Loucy (cell line): ENCODE data around the gene DENND5B.

Source experiments
- H2AFZ ChIP-seq: fragments of 200-600 bp; sonication (generic); 2 replicates; pipeline ENCODE4 v1.6.0; 2016; ENCODE audit warnings: antibody characterized with exemption, mild to moderate bottlenecking, low read length, moderate library complexity
- H3F3A ChIP-seq: fragments of 200-600 bp; 2 replicates; pipeline ENCODE4 v1.6.0; 2016; ENCODE audit warnings: antibody characterized with exemption, low read depth, mild to moderate bottlenecking
- H3K27me3 ChIP-seq: fragments of 200-600 bp; sonication (generic); 2 replicates; pipeline ENCODE4 v1.6.1; 2014; ENCODE audit warnings: low read length, mild to moderate bottlenecking; ENCODE audit not compliant: insufficient read depth, poor library complexity, severe bottlenecking
- H3K36me3 ChIP-seq: fragments of 200-600 bp; sonication (generic); 2 replicates; pipeline ENCODE4 v1.6.1; 2016; ENCODE audit warnings: low read length; ENCODE audit not compliant: insufficient read depth
- H3K4me1 ChIP-seq: fragments of 200-600 bp; sonication (generic); 2 replicates; pipeline ENCODE4 v1.5.1; 2014; ENCODE audit warnings: low read length, mild to moderate bottlenecking; ENCODE audit not compliant: insufficient read depth, poor library complexity, severe bottlenecking
- H3K4me2 ChIP-seq: fragments of 200-600 bp; sonication (generic); 2 replicates; pipeline ENCODE4 v1.6.0; 2014; ENCODE audit warnings: antibody characterized with exemption, low read length, low read depth, mild to moderate bottlenecking; ENCODE audit not compliant: poor library complexity, severe bottlenecking
- H3K4me3 ChIP-seq: fragments of 200-600 bp; sonication (generic); 2 replicates; pipeline ENCODE4 v1.5.1; 2014; ENCODE audit warnings: low read length, mild to moderate bottlenecking, mixed read lengths; ENCODE audit not compliant: poor library complexity, severe bottlenecking
- H3K79me2 ChIP-seq: fragments of 200-600 bp; sonication (generic); 2 replicates; pipeline ENCODE4 v1.6.1; 2014; ENCODE audit warnings: low read length; ENCODE audit not compliant: insufficient read depth
- H3K9ac ChIP-seq: fragments of 200-600 bp; sonication (generic); 2 replicates; pipeline ENCODE4 v1.6.0; 2014; ENCODE audit warnings: mild to moderate bottlenecking, low read depth, low read length, moderate library complexity; ENCODE audit not compliant: poor library complexity, severe bottlenecking
- H3K9me2 ChIP-seq: fragments of 200-600 bp; sonication (generic); replicated peaks from 2 replicates; pipeline ENCODE4 v1.6.1; 2016; ENCODE audit warnings: low read depth, low read length, mixed read lengths
- H3K9me3 ChIP-seq: fragments of 200-600 bp; sonication (generic); 2 replicates; pipeline ENCODE4 v1.6.1; 2014; ENCODE audit warnings: mild to moderate bottlenecking, antibody characterized with exemption, low read length, low read depth; ENCODE audit not compliant: insufficient read depth
- H4K20me1 ChIP-seq: fragments of 200-600 bp; sonication (generic); 2 replicates; pipeline ENCODE4 v1.6.0; 2014; ENCODE audit warnings: antibody characterized with exemption, low read length, mild to moderate bottlenecking; ENCODE audit not compliant: insufficient read depth, poor library complexity, severe bottlenecking
- CTCF ChIP-seq: fragments of 200-600 bp; sonication (generic); conservative IDR thresholded peaks from 2 replicates; pipeline ENCODE4 v1.5.1; 2014; ENCODE audit warnings: mild to moderate bottlenecking, antibody characterized with exemption, low read length
- EZH2phosphoT487 ChIP-seq: fragments of 200-600 bp; IDR thresholded peaks from 2 replicates; pipeline ENCODE4 v1.6.1; 2018; ENCODE audit warnings: antibody characterized with exemption, mild to moderate bottlenecking, moderate library complexity, borderline replicate concordance

The DENND5B gene

GRCh38 chr12:31527083-31527482, 63.9 kb downstream of the DENND5B start:
- H3K9me2 ChIP-seq: no peaks in the 10 kb centered on the region
- no peaks in the 10 kb centered on the region for H3K27me3 ChIP-seq
- peaks cover 6% of the 10 kb centered on the region for H3K4me1 ChIP-seq
- H3K4me2 ChIP-seq: no peak overlapping the region
- no peak overlapping the region for H3K4me3 ChIP-seq
- H3K9me3 ChIP-seq: no peaks in the 10 kb centered on the region
- no peaks in the 10 kb centered on the region for H3K79me2 ChIP-seq
- H4K20me1 ChIP-seq: no peaks in the 10 kb centered on the region
- no peaks in the 10 kb centered on the region for H3K36me3 ChIP-seq
- no peak for TF ChIP-seq CTCF
- no peak for TF ChIP-seq EZH2phosphoT487
- no peak overlapping the region for H2AFZ ChIP-seq
- H3K9ac ChIP-seq: no peak overlapping the region
- H3F3A ChIP-seq: no peaks in the 10 kb centered on the region

- H2AFZ ChIP-seq: no peak overlapping the region
- no peaks in the 10 kb centered on the region for H4K20me1 ChIP-seq
- H3K79me2 ChIP-seq: no peaks in the 10 kb centered on the region
- H3F3A ChIP-seq: no peaks in the 10 kb centered on the region
- peaks cover 6% of the 10 kb centered on the region for H3K4me1 ChIP-seq
- H3K36me3 ChIP-seq: no peaks in the 10 kb centered on the region
- H3K4me3 ChIP-seq: no peak overlapping the region
- H3K9me3 ChIP-seq: no peaks in the 10 kb centered on the region
- no peaks in the 10 kb centered on the region for H3K9me2 ChIP-seq
- TF ChIP-seq CTCF: no peak
- no peak for TF ChIP-seq EZH2phosphoT487
- H3K9ac ChIP-seq: no peak overlapping the region
- H3K27me3 ChIP-seq: no peaks in the 10 kb centered on the region
- no peak overlapping the region for H3K4me2 ChIP-seq
Measured at GRCh38 chr12:31526158-31526546, 64.8 kb downstream of the DENND5B start.

GRCh38 chr12:31525496-31526157, 65.3 kb downstream of the DENND5B start:
- no peaks in the 10 kb centered on the region for H3K79me2 ChIP-seq

More at GRCh38 chr12:31525496-31526157, 65.3 kb downstream of the DENND5B start:
- Histone ChIP-seq H3K4me2 (no peak overlapping the region), H3K9ac (no peak overlapping the region), H3K4me1 (peaks cover 6% of the 10 kb centered on the region), H3K9me3 (no peaks in the 10 kb centered on the region), H3K36me3 (no peaks in the 10 kb centered on the region), H4K20me1 (no peaks in the 10 kb centered on the region), H3K27me3 (no peaks in the 10 kb centered on the region), H3F3A (no peaks in the 10 kb centered on the region), H2AFZ (no peak overlapping the region), H3K4me3 (no peak overlapping the region), H3K9me2 (no peaks in the 10 kb centered on the region)
- TF ChIP-seq EZH2phosphoT487 (no peak), CTCF (no peak)
